GM12878 (cell line): ENCODE data around the gene RBM12. TPM values are rescaled to one million over a fixed set of nuclear protein-coding genes. Genes with fewer than 3 reads are reported as not detected.

ENCODE experiments used
- ATAC-seq: fragments of 200-7000 bp; cut with Tn5 transposase; 3 replicates; pipeline ENCODE4 v1.9.1; 2020; ENCODE audit warnings: mild to moderate bottlenecking, moderate library complexity
- BruUV-seq: library from RNA; stranded (reverse); fragments of 400-500 nt; replicated peaks from 2 replicates; lab custom pipeline; 2021; lab: Mats Ljungman, UMichigan
- CTCF ChIA-PET: fragments of 300-600 bp; sonication (Branson Sonifier 250); formaldehyde crosslinking; extraction: SDS; loops from one replicate; lab custom pipeline; 2021; ENCODE audit warnings: inconsistent platforms; lab: Yijun Ruan, JAX
- POLR2A ChIA-PET: fragments of 350-600 bp; formaldehyde crosslinking; extraction: SDS; loops from one replicate; lab custom pipeline; 2021; ENCODE audit warnings: inconsistent platforms; lab: Charles Lee
- RAD21 ChIA-PET: fragments of 300-600 bp; sonication (Branson Sonifier 250); formaldehyde crosslinking; loops from one replicate; lab custom pipeline; 2023; ENCODE audit warnings: antibody characterized with exemption; ENCODE audit not compliant: unreplicated experiment; lab: Charles Lee
- SMC1A ChIA-PET: fragments of 300-600 bp; sonication (Branson Sonifier 250); formaldehyde crosslinking; loops from one replicate; lab custom pipeline; 2023; ENCODE audit not compliant: unreplicated experiment, uncharacterized antibody; lab: Charles Lee
- DNase-seq: peaks from one replicate; pipeline ENCODE4 v3.0.0-alpha.2; 2011; ENCODE audit warnings: low read depth, low spot score
- FAIRE-seq: peaks from 3 replicates; lab custom pipeline; 2011; peaks lifted over from hg19 to GRCh38; lab: Jason Lieb, UNC
- H2AFZ ChIP-seq: 2 replicates; pipeline ENCODE4 v1.6.0; 2011; ENCODE audit warnings: low read depth, low read length, control low read depth; ENCODE audit not compliant: control insufficient read depth
- H3K27ac ChIP-seq: 2 replicates; pipeline ENCODE4 v1.5.1; 2011; ENCODE audit warnings: control low read depth; ENCODE audit not compliant: control insufficient read depth, insufficient read depth
- H3K27me3 ChIP-seq, 2 experiments: replicated peaks in 1 of 2; 2 replicates each; pipeline versions ENCODE4 v1.6.0 to v1.6.1; 2011; ENCODE audit warnings: low read length in 1 of 2; ENCODE audit not compliant: control insufficient read depth in 2 of 2, insufficient read depth in 2 of 2
- H3K36me3 ChIP-seq, 2 experiments: 2 replicates each; pipeline ENCODE4 v1.5.1; 2011; ENCODE audit warnings: low read length in 1 of 2; ENCODE audit not compliant: control insufficient read depth in 2 of 2, insufficient read depth in 2 of 2
- H3K4me1 ChIP-seq: 2 replicates; pipeline ENCODE4 v1.6.1; 2011; ENCODE audit warnings: mild to moderate bottlenecking, low read length, moderate library complexity, mixed read lengths; ENCODE audit not compliant: control insufficient read depth, insufficient read depth
- H3K4me2 ChIP-seq: 2 replicates; pipeline ENCODE4 v1.6.0; 2011; ENCODE audit warnings: control low read depth; ENCODE audit not compliant: control insufficient read depth, insufficient read depth
- H3K4me3 ChIP-seq: fragments of 200-600 bp; sonication (generic); 2 replicates; pipeline ENCODE4 v1.5.1; 2016
- H3K79me2 ChIP-seq: 2 replicates; pipeline ENCODE4 v1.6.0; 2011; ENCODE audit warnings: low read length; ENCODE audit not compliant: control insufficient read depth, insufficient read depth
- H3K9ac ChIP-seq: 2 replicates; pipeline ENCODE4 v1.8.0; 2011; ENCODE audit warnings: low read length, control low read depth, mixed read lengths; ENCODE audit not compliant: control insufficient read depth, insufficient read depth
- H3K9me3 ChIP-seq: replicated peaks from 3 replicates; pipeline ENCODE4 v1.5.1; 2011; ENCODE audit warnings: mild to moderate bottlenecking, low read length; ENCODE audit not compliant: control insufficient read depth, insufficient read depth
- H4K20me1 ChIP-seq: 2 replicates; pipeline ENCODE4 v1.6.0; 2011; ENCODE audit not compliant: control insufficient read depth, insufficient read depth
- CBFB ChIP-seq: IDR thresholded peaks from 2 replicates; pipeline ENCODE4 v1.6.1; 2016; ENCODE audit warnings: antibody characterized with exemption, low read depth
- CBX3 ChIP-seq: fragments of 200-600 bp; sonication (generic); IDR thresholded peaks from 2 replicates; pipeline ENCODE4 v1.6.1; 2016; ENCODE audit warnings: low read depth, borderline replicate concordance
- JUND ChIP-seq: IDR thresholded peaks from 2 replicates; pipeline ENCODE4 v1.6.1; 2012; ENCODE audit warnings: low read depth, mild to moderate bottlenecking, low read length, improper control_type of control experiment, moderate library complexity
- SUZ12 ChIP-seq: fragments of 200-600 bp; sonication (generic); IDR thresholded peaks from one replicate; pipeline ENCODE4 v1.6.1; 2018; ENCODE audit warnings: antibody characterized with exemption, mild to moderate bottlenecking; ENCODE audit not compliant: unreplicated experiment
- WGBS: methylation state at CpG from one replicate; pipeline ENCODE4 v1.1.6; 2016; ENCODE audit warnings: low lambda C conversion rate; ENCODE audit not compliant: insufficient replicate concordance, insufficient coverage; ENCODE audit errors: missing lambda C conversion rate; 5-methylcytosine and 5-hydroxymethylcytosine counted together
- in situ Hi-C: fragments of 300-500 bp; cut with MboI; formaldehyde crosslinking; loops from 9 replicates; pipeline ENCODE4 v1.14.3; 2018; ENCODE audit warnings: mixed read lengths
- intact Hi-C: fragments of 100-400 bp; cut with micrococcal nuclease; formaldehyde crosslinking; loops from one replicate; pipeline ENCODE4 v1.14.2; 2022; ENCODE audit not compliant: unreplicated experiment
- polyA plus RNA-seq, 11 experiments: library from polyadenylated mRNA; depleted of rRNA in 4 of 11; unstranded in 6 of 11; stranded (reverse) in 5 of 11; fragments of >200 nt; fragmentation: Nextera tagmentation in 4 of 11; fragmentation: Illumina TruSeq in 1 of 11; extraction: Ambion mirVana in 4 of 11; extraction: Trizol in 1 of 11; gene quantifications; 1 replicate in 1 of 11; 2 replicates in 10 of 11; pipeline versions ENCODE4 v1.2.1 to v1.2.3, GENCODE V29; 2011 to 2016; ENCODE audit warnings: inconsistent platforms in 2 of 11, missing spikeins in 2 of 11, low read depth in 1 of 11
- total RNA-seq, 4 experiments: library from RNA; depleted of rRNA in 3 of 4; stranded (reverse); fragments of >200 nt in 3 of 4; fragmentation: Illumina TruSeq in 1 of 4; extraction: Trizol in 1 of 4; gene quantifications; 2 replicates each; pipeline versions ENCODE4 v1.2.1 to v1.2.3, GENCODE V29; 2013 to 2021
- TF ChIP-seq, protein P1 (sequence below): fragments of 450-650 bp; conservative IDR thresholded peaks from 2 replicates; pipeline ENCODE4 v1.6.1; 2017; ENCODE audit warnings: mild to moderate bottlenecking, moderate library complexity

Gene RBM12
- total and polyA plus RNA-seq, 10 of the 15 experiments (the other 5 are each of a cell fraction or from before 2014, with no cell fraction given), result 4.7 to 153 (median 58.5) TPM

DNA sequence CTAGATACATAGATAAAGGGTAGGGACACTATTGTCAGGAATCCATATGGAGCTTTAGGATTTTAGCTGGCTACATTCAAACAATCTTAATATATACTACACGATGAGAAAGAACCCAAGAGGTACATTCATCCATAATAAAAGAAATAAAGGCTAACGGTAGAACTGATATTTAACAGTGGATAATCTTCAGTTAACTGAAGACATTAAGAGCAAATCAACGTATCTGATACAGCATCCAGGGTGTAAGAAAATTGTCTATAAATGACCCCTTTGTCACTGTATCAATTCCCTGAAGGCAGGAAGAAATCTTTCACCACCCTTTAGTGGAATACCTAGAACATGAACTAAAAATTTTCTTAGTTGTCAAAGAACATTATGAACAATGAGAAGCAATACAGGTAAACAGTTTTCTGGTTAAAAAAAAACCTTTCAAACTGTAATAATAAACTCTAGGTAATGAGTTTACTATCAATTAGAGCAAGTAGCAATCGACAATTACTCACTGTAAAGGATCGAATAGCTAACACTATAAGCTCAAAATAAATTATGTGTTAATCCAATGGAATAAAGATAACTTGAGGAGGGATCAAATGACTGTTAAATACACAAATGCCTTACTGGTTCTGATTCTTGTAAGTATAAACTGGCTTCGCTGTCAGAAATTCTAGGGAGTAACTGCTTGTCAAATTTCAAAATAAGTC, 46.3 kb upstream of the RBM12 start:
- no peak overlapping the region for H3K4me3 ChIP-seq
- intact Hi-C loops, result no loop called here

More for the DNA sequence above, 46.3 kb upstream of the RBM12 start:
- ChIA-PET RAD21 (interaction anchor here (1.1 kb wide), 2 partner anchors 92 to 130 kb away, joined by 3 read pairs; no protein-coding TSS in a partner anchor), POLR2A (interaction anchor here (0.5 to 3.4 kb wide), 6 partner anchors 11 to 323 kb away, joined by 3 to 10 read pairs (median 4); partner anchors contain the start of genes NFS1 and ROMO1), CTCF (interaction anchor here (1.4 to 1.9 kb wide), 2 partner anchors 8 to 29 kb away, joined by 3 to 4 read pairs; no protein-coding TSS in a partner anchor), SMC1A (interaction anchor here (0.8 to 1.7 kb wide), 6 partner anchors 9 to 173 kb away, joined by 3 to 4 read pairs (median 3); no protein-coding TSS in a partner anchor)
- in situ Hi-C loops, result no loop called here
- WGBS, result 64% methylated on average over 6 of the region's 6 CpGs
- TF ChIP-seq JUND (no peak), CBX3 (no peak), SUZ12 (no peak), CBFB (0 out of 2 replicates have a peak, but pooled peaks have one; percentile 33)
- TF ChIP-seq, protein P1, sequence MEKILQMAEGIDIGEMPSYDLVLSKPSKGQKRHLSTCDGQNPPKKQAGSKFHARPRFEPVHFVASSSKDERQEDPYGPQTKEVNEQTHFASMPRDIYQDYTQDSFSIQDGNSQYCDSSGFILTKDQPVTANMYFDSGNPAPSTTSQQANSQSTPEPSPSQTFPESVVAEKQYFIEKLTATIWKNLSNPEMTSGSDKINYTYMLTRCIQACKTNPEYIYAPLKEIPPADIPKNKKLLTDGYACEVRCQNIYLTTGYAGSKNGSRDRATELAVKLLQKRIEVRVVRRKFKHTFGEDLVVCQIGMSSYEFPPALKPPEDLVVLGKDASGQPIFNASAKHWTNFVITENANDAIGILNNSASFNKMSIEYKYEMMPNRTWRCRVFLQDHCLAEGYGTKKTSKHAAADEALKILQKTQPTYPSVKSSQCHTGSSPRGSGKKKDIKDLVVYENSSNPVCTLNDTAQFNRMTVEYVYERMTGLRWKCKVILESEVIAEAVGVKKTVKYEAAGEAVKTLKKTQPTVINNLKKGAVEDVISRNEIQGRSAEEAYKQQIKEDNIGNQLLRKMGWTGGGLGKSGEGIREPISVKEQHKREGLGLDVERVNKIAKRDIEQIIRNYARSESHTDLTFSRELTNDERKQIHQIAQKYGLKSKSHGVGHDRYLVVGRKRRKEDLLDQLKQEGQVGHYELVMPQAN, result no peak
- no peak overlapping the region for H3K9ac ChIP-seq
- H2AFZ ChIP-seq, result no peak overlapping the region
- H3K4me2 ChIP-seq, result no peak overlapping the region
- H3K4me1 ChIP-seq, result peaks cover 16% of the 10 kb centered on the region
- H3K27me3 ChIP-seq, result no peaks in the 10 kb centered on the region
- no peak for DNase-seq
- no peak for ATAC-seq
- BruUV-seq, result TSS peak; percentile 2
- peaks cover 16% of the 10 kb centered on the region for H4K20me1 ChIP-seq
- H3K79me2 ChIP-seq, result peaks cover 35% of the 10 kb centered on the region
- FAIRE-seq, result no peak
- peaks cover 15 to 54% of the 10 kb centered on the region in 2 experiments for H3K36me3 ChIP-seq
- H3K27ac ChIP-seq, result no peak overlapping the region
- H3K9me3 ChIP-seq, result no peaks in the 10 kb centered on the region
